Inferior parietal cortex (tissue), 1 donor: Measurements from ENCODE around the gene CCDC15.
"Not testable (repeated sequence)": the region's sequence is repeated elsewhere in the genome, so short reads cannot be mapped to it uniquely, and the experiment has no call there.

Experiments
- DNase-seq: peaks from one replicate; pipeline ENCODE4 v3.0.0-alpha.2; 2016; ENCODE audit errors: extremely low spot score

Gene CCDC15

DNA sequence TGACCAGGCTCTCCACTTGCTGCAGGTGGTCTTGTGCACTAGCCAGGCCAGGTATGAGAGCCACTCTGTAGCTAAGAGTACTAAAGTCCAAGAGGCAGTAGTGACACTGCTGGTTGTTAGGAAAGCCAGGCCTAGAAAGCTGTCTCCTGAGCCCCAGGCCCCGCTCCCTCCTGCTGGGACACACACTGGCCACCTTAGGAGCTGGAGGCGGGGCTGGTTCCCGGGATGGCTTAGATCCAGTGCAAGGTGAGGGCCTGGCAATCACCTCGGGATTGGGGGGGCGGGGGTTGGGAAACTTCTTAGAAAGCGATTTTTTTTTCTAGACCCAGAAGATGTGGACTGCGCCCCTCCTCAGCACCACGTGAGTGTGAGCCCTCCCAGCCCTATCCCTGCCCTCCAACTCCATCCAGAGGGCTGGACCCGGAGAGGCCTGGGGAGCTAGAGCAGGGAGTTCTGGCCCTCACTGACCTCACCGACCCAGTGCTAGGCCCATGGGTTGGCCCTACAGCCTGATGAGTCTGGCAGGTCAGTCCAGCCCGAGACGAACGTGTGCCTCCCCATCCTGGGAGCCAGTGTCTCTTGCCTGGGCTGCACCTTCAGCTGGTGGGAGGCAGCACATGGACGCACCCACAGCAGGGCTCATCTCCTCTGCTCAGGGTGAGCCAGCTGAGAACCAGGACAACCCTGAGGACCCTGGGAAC is 127.2 kb downstream of the CCDC15 start:
- no peak for DNase-seq

DNA sequence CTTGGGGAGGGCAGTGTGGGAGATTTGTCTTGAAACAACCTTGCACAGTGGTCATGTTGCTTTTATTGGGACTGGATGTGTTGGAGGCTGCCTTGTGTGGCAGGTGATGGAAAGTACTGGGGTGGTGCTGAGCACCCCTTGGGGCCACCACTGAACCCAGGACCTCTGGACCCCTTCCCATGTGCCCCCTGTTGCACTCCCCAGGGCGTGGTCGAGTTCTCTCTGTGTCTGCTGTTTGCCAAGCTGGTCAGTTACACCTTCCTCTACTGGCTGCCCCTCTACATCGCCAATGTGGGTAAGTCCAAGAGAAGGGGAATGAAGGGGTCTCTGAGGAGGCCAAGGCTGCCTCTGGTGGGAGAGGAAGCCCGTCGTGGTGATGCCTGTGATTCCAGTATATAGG is 128.0 kb downstream of the CCDC15 start:
- no peak for DNase-seq

DNA sequence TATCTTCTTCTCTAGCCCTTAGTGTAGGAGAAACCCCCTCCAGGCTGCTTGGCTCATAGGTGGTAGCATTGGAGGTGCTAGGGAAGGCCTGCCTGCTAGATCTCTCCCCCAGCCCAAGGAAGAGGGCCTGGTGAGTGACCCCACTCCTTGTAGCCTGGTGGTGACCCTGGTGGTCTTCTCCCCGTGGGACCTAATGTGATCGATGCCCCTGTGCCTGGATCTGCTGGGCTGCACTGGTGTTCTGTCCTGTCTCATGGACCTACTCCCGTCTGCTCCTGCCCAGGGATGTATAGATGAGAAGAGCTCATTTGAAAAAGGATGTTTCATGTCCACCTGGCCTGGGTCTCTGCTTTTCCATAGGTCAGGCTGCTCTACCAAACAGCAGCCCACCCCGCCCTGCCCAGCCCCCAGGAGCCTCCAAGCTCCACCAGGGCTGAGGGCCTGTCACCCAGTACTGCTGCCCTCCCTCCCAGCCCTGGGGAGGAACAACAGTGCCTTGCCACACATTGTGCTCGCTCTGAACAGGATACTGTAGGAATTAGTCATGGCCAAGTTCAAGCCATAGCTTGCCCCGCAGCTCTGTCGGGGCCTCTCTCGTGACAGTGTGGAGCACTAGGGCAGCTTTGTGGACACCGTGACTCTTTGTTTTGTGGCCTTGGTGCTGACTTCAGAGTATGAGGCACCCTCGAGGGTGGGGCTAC is 128.8 kb downstream of the CCDC15 start:
- DNase-seq: no peak

DNA sequence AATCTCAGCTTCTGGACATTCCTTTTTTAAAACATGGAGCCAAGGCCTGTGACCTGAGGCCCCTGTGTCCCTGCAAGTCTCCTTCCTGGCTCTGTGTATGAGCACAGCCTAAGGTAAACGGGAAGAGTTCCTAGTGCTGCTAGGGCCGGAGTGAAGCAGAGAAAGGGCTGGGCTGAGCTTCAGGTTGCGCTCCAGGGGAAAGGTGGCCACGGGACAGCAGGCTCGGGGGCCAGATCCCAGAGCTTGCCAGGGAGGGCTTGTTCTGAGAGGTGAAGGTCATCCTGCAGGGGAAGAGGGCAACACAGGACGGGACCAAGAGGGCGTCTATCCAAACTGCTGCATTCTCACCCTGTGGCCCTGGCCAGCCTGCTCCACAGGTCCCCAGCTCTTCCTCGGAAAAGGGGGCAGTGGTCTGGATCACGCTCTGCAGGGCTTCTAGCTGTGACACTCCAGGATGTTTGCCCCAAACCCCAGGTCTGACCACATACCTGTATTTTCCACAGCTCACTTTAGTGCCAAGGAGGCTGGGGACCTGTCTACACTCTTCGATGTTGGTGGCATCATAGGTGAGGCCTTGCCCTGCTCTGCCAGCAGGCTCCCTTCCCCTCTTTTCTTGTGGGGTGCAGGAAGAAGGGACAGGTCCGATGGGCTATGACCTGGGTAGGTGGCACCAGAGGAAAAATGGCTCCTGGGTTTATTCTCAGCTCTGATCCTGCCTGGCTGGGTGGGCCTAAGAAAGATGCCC is 129.5 kb downstream of the CCDC15 start:
- DNase-seq: no peak

DNA sequence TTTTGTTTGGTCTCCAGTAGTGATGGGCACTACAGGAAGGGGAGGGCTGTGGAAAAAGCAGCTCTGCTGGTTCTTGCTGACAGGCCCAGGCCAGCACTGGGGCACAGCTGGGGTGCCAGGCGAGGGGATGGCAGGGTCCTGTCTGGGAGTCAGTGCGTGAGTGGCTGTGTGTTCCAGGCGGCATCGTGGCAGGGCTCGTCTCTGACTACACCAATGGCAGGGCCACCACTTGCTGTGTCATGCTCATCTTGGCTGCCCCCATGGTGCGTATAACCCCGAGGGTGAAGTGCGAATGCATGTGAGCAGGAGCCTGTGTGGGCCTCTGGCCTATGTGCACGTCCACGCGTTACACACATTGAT is 130.0 kb downstream of the CCDC15 start:
- no peak for DNase-seq

DNA sequence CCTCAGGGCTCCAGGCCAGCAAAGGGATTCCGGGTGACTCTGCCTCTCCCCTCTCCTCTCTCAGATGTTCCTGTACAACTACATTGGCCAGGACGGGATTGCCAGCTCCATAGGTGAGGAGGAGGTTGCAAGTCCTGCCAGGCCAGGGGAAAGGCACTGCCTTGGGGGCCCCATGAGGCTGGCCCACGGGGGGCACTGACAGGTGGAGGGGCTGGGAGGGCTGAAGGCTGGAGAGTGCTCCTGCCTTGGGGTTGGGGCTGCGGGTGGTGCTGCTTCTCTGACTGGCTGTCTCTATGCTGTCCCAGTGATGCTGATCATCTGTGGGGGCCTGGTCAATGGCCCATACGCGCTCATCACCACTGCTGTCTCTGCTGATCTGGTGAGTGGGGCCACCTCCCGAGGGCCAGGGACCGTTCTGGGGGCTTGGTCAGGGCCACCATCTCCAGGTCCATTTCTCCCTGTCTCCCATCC is 130.8 kb downstream of the CCDC15 start:
- no peak for DNase-seq

DNA sequence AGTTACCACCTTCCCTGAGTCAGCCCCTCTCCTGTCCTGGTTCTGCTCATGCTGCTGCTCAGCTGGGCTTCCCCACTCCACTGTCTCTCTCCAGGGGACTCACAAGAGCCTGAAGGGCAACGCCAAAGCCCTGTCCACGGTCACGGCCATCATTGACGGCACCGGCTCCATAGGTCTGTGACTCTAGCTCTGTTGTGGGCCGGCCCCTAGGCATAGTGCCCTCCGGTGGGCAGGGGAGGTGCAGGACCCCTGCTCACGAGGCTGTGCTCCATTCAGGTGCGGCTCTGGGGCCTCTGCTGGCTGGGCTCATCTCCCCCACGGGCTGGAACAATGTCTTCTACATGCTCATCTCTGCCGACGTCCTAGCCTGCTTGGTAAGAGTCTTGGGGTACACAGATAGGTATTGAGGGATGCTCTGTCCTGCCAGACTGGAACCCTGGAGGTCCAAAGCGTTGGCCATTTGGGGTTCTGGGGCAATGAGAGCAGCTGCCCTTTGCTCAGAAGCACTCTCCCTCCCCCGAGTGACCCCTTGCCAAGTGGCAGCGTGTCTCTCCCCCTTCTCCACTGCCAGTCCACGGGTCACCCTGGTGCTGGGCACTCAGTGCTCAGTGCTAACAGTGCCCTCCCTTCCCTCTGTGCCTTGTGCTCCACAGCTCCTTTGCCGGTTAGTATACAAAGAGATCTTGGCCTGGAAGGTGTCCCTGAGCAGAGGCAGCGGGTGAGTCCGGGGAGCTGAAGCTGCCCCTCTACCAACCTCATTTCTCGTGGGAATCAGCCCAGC is 131.5 kb downstream of the CCDC15 start:
- DNase-seq: no peak

DNA sequence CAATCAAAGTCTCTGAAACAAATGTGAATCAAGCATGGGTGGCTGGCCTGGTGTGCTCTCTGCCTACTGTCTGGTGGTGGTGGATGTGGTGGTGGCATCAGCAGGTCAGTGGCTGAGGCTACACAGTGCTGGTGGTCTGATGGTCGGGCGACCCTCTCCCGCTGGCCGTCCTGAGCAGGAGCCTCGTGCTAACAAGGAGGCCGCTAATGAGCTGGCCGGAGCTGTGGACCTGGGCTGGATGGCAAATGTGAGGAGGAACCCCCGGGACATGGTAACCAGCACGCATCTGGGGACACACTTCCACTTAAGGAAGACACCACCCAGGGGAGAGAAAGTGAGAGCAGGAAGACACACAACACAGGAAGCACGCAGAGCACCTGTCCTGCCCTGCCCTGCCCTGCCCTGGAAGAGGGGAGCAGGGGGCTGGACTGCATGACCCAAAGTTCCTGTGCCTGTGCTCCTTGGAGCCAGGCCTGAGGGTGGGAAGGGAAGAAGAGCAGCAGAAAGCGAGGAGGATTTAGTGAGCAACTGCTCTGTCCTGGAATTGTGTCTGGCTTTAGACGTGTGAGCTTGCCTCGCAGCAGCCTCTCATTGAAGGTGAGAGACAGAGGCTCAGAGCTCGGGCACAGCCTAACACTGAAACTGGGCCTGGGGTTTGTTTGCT is 132.8 kb downstream of the CCDC15 start:
- no peak for DNase-seq

DNA sequence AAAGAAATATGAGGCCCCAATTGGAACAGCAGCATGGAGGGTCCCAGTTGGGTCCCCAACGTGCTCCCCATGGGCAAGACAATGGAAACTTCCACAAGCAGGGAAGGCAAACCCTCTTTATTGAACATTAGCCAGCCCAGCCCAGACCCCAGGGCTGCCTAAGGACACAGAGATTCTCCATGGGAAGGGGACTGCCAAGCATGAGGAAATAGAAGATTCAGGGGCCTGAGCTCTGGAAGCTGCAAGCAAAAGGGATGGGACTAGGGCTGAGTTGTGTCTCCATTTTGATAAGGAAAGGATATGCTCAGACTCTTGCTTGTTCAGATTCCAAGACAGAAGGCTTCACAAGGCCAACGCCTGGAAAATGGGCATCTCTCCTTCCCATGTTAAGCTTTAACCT is 134.1 kb downstream of the CCDC15 start:
- no peak for DNase-seq

DNA sequence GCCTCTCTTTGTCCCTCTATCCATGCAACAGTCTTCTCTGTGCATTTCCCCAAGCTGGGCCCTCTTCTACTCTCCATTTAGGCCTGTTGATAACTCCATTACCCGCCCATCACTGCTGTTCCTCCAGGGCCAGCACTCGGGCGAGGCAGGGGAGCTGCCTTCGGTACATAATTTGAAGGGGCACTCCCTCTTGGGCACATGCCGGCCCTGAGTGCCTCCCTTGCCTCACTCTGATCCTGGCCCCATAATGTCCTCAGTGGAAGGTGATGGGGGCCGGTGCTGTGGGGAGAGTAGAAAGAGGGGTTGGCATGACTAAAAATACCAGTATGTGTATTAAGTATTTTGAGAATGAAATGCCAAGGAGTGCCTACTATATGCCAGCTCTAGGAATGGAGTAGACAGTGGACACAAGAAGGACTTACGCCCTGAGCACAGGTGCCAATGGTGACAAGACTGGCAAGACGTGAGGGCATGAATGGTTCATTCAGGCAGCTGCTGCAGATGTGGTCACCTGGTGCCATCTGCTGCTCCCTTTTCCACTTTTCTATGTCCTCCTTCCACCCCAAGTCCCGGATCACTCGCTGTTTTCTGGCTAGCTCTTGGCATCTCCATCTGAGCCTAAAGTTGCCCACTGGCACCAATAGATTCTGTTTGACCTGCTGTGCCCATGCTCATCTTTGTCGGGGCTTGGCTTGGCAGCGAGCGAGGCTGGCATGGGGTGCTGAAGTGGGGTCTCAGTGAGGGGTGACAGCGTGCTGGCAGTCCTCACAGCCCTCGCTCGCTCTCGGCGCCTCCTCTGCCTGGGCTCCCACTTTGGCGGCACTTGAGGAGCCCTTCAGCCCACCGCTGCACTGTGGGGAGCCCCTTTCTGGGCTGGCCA is 134.8 kb downstream of the CCDC15 start:
- no peak for DNase-seq

DNA sequence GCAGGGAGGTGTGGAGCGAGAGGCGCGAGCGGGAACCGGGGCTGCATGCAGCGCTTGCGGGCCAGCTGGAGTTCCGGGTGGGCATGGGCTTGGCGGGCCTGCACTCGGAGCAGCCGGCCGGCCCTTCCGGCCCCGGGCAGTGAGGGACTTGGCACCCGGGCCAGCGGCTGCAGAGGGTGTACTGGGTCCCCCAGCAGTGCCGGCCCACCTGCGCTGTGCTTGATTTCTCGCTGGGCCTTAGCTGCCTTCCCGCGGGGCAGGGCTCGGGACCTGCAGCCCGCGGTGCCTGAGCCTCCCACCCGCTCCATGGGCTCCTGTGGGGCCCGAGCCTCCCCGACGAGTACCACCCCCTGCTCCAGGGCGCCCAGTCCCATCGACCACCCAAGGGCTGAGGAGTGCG is 135.5 kb downstream of the CCDC15 start:
- DNase-seq: not testable (repeated sequence)

DNA sequence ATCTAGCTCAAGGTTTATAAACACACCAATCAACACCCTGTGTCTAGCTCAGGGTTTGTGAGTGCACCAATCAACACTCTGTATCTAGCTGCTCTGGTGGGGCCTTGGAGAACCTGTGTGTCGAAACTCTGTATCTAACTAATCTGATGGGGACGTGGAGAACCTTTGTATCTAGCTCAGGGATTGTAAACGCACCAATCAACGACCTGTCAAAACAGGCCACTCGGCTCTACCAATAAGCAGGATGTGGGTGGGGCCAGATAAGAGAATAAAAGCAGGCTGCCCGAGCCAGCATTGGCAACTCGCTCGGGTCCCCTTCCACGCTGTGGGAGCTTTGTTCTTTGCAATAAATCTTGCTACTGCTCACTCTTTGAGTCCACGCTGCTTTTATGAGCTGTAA is 136.1 kb downstream of the CCDC15 start:
- not testable (repeated sequence) for DNase-seq

DNA sequence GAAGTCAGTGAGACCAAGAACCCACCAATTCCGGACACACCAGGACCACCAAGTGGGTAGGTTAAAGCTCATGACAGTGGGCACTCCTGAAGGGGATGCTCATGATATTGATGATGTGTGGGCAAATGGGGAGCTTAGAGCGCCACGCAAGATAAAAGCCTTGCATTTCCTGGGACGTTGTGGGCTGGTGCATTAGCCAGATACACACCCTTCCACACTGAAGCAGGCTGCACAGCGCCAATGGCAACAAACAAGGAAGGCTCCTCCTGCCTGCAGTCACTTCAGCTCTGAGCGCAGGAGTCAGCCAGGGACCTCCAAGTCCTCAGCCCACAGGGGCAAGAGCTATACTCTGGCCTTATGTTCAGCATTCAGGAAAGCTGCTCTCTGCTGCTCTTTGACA is 136.8 kb downstream of the CCDC15 start:
- no peak for DNase-seq
